HG03039 (cell line): ENCODE results near the gene CMC1.
"Not testable (repeated sequence)": the region's sequence is repeated elsewhere in the genome, so short reads cannot be mapped to it uniquely, and the experiment has no call there.

Experiments used
- ATAC-seq: cut with Tn5 transposase; IDR thresholded peaks from one replicate; pipeline ENCODE4 v1.9.1; 2021; ENCODE audit warnings: mild to moderate bottlenecking, moderate library complexity; ENCODE audit not compliant: unreplicated experiment

CMC1 gene, protein sequence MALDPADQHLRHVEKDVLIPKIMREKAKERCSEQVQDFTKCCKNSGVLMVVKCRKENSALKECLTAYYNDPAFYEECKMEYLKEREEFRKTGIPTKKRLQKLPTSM

DNA sequence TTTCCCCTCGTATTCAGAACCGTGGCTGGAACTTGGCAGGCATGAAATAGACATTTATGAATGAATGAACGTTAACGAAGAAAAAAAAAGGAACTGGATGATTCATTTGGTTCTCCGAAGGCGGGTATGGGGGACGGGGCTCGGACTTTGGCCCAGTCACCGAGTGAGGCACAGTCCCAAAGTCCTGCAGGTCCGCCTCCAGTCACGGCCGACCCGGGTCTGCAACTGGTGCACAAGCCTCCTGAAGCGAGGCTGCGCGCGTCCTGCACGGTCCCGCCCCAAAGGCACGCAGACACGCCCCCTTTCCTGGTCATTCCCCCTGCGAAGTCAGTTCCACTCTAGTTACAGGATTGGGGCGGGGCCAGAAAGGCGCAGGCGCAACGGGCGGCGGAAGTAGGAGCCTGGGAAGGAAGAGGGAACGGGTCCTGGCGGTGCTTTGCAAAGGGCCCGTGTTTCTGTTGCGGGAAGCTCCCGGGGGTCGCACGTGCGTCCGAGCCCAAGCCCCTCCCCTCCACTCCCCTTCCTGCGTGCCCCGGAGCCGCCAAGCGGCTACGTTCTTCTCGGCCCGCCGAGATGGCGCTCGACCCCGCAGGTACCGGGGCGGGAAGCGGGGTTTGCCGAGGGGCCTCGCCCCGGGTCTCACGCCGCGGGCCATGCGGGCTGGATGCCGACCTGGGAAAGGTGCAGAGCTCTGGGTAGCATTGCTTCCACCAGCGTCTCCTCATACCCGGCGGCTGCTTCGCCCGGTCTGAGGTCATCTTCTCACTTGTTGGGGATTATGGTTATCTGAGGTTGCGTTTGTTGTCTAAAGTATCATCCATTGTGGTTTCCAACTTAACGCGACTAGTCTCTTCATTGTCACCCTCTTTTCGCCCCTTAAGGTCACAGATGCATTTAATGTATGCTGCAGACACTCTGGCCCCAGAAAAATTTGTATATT lies at the start of gene CMC1:
Gene CMC1, plus strand, starts transcription at position 399 of the 940 bp plus-strand sequence. Its CDS starts 175 bp downstream, at position 574.
- peak; percentile 98 for ATAC-seq

DNA sequence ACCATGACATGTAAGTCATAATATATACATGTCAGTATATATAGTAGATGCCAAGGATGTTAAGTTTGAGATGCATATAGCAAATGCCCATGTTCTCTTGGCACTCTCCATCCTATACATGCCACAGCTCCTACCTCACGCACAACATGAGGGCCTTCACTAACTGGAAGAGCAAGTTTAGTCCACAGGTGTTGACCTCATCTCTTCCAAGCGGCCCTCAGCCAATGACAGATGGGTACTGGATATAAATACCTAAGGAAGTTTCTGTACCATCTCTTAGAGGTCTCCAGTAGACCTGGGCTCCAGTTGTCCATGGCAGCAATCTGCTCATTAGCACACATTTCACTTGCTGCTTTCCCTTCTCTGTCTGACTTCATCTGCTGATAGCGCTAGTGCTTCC lies 43.3 kb upstream of the CMC1 start:
- no peak for ATAC-seq

DNA sequence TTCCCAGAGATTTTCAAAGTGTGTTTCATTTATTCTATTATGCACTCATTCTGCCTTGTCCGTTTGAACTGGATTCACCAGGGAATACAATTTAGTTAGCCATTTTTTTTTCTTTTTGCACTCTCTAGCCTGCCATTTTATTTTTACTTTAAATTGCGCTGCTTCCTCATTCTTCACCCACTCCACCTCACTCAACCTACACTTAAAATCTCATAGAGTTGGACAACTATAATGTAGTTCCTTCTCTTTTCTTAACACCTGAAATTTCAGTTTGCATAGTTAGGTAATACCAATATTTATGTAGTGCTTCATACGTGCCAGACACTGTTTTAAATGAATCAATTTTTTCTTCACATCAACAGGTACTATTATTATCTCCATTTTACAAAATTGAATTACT lies 42.4 kb upstream of the CMC1 start:
- ATAC-seq = no peak

DNA sequence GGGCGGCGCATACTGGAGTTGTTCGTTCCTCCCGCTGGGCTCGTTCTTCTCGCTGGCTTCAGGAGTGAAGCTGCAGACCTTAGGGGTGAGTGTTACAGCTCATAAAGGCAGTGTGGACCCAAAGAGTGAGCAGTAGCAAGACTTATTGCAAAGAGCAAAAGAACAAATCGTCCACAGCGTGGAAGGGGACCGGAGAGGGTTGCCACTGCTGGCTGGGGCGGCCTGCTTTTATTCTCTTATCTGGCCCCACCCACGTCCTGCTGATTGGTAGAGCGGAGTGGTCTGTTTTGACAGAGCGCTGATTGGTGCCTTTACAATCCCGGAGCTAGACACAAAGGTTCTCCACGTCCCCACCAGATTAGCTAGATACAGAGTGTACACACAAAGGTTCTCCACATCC lies 41.8 kb upstream of the CMC1 start:
- ATAC-seq = not testable (repeated sequence)

DNA sequence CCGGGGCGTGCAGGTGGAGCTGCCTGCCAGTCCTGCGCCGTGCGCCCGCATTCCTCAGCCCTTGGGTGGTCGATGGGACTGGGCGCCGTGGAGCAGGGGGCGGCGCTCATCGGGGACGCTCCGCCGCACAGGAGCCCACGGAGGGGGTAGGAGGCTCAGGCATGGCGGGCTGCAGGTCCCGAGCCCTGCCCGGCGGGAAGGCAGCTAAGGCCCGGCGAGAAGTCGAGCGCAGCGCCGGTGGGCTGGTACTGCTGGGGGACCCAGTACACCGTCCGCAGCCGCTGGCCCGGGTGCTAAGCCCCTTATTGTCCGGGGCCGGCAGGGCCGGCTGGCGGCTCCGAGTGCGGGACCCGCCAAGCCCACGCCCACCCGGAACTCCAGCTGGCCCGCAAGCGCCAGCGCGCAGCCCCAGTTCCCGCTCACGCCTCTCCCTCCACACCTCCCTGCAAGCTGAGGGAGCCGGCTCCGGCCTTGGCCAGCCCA lies 41.0 kb upstream of the CMC1 start:
- not testable (repeated sequence) for ATAC-seq

DNA sequence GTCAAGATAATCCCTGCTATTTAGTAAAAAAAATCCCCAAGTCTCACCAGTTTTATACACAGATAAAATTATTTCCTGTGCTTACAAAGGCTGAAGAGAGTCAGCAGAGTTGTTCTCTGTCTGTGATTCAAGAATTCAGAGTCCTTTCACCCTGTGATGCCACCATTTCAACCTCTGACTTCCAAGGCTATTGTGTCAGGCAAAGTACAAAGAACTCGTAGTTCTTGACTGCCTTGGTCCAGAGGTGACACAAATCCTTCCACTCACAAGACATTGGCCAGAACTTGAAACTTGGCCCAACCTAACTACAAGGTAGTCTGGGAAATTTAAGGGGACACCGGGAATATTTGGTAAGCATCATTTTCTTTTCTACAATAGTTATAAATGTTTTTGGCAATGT lies 34.9 kb upstream of the CMC1 start:
- ATAC-seq = no peak

DNA sequence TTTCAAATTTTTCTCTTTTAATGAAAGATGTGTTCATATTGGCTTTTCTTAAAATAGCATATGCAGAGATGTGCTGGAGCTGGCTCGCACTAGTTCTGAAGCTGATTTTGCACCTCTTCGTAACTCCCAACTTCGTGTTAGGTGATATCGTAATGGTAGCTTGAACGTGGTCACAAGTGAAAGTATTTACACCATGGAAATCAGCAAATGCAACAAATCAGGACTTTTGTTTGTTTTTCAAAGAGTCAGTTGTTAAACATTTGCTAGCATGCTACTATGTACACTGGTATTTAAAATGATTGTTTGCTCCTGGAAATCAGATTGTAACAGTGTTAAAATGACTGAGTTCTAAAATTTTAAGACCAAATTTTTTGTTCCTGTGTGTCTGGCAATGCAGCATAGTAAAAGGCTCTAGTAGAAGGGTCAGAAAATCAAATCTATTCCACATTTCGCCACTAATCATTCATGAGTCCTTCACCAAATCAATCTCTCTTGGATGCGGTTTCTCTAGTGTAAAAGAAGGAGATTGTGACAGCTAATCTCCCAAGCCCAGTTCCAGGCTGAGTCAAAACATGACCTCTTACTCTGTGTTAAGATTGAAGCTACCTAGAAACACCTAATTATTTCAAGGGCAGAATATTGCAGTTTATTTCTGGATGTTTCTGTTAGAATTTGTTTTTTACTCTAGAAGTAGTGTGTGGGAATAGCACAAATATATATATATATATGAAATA lies 34.3 kb upstream of the CMC1 start:
- ATAC-seq = no peak

DNA sequence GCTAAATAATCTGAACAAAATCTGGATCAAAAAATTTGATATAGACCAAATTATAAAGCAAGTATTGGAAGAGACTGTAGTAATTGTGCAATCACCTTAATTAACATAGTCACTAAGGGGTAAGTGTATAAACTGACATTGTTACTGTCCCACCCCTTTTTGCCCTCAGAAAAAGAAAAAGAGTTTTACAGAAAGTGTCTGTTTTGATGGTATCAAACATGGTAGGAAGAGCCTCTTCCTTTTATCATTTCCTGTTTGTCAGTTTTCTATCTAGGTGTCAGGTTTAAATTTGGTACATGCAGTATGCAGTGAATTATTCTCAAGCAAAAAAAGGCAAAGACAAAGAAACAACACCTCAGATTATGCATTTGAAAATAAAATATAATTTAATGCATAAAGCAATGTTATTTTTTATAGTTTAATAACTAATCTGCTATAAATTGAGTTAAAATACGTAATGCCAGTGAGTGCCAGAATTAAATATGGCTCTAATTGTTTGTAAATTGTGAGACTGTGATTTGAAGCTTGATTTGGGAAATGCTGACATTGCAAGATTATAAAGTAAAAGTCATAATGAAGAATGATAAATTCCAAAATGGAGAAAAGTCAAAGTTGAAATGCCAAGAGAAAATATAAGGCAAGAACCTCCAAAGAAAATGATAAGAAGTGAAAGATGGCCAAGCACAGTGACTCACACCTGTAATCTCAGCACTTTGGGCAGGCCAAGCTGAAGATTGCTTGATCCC lies 30.3 kb upstream of the CMC1 start:
- ATAC-seq = no peak

DNA sequence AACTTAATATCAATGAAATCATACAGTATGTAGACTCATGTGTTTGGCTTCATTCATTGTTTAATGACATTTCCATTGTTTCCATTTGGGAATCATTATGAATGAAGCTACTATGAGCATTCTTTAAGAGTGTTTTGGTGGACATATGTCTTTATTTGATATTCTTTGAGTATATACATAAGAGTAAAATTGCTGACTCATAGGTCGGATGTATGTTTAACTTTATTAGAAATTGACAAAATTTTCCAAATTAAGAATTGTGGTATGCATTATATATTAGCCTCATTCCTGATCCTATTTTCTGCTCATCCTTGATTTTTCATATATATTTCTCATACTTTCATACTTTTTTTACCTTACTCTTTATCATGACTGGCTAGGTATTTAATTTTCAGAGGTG lies 28.7 kb upstream of the CMC1 start:
- ATAC-seq = no peak

DNA sequence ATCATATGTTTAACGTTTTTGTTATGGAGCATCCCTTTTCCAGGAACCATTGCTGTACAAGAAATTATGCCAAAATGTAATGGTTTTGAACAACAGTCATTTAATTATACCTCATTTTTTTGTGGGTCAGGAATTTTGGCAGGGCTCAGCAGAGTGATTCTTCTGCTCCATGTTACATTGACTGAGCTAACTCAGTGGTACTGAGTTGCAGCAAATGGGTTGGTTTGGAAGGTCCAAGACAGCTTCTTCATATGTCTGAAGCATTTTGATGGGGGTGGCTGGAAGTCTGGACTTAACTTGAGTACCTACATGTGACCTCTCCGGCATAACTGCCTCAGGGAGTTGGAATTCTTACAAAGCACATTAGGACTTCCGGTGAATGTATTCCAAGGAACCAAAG lies 26.0 kb upstream of the CMC1 start:
- ATAC-seq = no peak

DNA sequence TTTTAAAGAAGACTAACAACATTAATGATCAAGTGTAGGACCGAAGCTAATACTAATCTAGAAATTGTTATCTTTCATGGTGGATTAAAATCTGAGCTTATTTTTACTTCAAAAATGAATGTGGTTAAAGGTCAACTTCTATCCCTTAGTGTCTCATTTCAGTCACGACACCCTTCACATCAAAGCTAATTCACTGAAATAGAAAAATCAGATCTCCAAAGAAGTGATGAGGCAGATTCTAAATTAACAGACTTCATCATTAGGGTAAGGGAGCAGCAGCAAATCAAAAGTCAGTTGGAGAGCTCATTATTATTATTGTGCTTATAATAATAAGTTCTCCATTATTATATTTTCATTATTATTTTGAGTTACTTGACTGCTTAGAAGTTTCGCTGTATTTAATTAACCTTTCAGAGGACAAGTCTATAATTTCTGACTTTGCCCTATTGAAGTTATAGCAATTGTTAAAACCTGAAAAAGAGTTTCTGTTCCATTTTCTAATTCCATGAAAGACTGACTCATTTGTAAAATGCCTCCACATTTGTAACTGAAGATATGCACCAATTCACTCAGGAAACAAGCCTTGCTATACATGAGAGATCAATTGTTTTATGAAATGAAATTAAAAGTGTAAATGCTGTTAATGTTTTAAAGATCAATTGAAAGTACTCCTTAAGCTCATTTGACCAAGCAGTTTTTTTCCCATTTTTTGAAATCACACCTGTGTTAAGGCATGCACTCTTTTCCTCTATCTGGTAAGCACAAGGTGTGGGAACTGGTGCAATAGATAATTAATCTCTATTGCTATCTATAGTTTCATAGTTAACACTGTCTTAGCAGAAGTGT lies 23.1 kb upstream of the CMC1 start:
- no peak for ATAC-seq

DNA sequence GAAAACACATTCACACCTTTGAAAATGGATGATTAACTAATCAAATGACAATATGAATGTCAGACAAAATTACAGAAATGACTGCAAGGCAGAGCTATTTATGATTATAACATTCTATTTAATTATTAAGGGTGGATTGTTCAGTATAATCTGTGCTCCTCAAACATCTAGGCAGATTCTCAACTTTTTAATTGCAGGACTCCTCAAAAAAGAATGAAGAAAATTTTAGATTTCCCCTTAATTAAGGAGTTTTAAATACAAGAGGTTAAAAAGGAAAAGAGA lies 22.6 kb upstream of the CMC1 start:
- ATAC-seq = no peak

DNA sequence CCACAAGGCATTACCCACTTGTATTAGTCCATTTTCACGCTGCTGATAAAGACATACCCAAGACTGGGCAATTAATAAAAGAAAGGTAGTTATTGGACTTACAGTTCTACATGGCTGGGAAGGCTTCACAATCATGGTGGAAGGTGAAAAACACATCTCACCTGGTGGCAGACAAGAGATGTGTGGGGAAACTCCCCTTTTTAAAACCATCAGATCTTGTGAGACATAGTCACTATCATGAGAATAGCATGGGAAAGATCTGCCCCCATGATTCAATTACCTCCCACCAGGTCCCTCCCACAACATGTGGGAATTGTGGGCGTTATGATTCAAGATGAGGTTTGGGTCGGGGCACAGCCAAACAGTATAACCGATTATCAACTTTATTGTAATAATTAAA lies 17.0 kb upstream of the CMC1 start:
- no peak for ATAC-seq

DNA sequence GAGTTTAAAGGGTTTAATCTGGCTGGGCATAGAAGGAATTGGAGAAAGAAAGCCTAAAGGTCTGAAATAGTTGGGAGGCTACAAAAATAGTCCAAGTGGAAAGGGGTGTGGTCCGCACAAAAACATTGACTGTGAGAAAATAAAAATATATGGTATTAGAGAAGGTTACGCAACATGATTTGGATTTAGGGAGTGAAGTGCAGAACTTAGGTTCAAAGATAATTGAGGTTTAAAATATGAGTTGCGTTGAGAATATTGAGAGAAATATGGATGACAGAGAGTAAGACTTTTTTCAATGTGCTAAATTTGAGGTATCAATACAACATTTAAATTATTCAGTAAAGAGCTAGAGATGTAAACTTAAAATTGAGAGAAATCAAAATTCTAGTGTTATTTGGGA lies 15.4 kb upstream of the CMC1 start:
- no peak for ATAC-seq

DNA sequence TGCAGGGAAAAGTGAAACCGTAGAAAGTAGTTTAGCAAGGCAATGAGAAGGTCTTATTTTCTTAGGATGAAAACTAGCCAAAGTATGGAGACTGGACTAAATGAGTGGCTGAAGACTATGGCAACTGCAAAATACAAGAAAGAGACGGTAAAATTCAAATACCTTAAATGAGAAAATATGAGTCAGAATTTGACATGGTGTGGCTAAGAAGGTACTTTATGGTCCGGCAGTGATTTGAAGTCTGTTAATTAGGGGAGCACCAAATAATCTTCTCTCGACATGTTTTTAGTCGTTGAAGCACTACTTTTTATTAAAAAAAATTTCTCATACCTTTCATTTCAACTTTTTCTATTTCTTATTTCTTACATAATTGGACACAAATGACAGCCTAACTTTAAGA lies 12.8 kb upstream of the CMC1 start:
- ATAC-seq = no peak

DNA sequence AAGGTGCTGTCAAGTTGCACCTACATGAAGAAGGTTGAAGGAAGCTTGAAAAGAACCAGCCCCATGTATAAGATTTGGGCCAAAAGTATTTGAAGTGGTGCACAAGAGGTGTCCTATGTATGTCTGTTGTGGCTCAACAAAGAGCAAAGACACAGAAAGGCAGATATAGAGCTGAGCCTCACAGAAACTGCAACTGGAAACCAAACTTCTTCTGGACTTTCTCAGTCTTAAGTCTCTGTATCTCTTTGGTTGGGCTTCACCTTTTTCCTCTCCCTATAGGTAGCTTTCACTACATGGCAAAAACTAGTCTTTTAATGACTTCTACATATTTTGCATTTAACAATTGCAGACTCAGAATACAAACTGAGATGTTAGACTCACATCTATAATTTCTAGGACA lies 8.8 kb upstream of the CMC1 start:
- no peak for ATAC-seq

DNA sequence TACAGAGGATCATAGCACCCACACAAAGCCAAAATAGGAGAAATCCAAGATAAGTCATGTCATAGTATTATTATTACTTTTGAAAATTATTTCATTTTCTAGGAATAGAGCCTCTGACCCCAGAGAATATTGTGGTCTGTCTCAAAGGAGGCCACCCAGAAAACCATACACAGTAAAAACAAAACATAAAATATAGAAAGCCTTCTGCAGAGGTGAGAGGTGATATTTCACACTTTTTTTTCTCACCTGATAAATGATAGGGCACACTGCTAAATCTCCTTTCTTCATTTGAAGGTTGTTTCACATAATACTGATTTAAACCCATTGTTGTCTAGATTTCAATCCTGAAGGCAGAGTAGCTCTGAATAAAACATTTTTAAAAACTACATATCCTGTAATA lies 7.0 kb upstream of the CMC1 start:
- no peak for ATAC-seq

DNA sequence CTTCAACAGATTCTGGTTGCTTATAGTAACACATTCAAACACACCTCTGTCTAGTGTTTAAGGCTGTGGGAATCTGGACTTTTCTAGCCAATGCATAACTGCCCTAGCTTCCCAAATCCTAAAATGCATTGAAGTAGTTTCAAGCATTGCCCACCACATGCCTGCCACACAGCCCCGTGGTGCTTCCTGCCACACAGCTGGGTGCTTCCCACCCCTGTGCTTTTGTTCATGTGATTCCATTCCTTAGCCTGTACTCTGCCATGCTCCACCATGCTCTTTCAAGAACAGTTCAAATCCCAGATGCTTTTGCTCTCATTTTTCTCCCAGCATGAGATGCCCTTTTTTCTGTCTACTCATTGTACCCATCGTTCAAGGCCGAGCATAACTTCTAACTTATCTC lies 2.3 kb upstream of the CMC1 start:
- ATAC-seq = no peak

DNA sequence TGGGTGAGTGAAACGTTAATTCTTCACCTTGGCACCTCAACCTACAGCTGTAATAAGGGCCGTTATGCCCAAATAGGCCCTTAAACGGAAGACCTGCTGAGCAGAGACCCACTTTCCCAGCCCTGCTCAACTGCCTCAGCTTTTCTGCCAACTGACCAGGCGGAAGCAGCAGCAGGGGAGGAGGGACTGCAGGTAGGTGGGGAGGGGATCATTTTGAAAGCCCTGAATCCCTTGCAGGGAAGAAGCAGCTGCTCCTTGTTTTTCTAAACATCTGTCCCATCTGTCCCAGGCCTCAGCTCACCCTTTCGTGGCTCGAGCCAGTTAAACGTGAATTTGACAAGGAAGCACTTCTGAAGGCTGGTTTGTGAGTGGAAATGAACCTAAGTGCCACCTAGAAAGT lies 978 bp upstream of the CMC1 start:
- no peak for ATAC-seq

DNA sequence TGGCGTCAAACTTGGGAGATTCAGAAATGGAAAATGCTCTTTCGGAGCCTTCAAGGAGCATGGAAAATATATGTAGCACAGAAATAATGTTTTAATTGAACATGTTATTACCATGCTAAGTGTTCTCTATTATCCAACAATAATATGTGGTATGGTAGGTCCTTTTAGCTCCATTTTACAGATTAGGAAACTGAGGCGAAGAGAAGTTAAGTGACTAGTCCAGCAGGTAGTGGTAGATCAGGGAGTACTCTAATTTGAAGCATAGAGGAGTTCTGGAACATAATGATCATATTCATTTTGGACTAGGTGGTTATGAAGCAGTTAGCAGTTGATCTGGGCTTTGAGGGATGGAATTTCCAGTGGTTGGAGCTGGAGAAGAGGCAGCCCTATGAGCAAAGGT lies 1.1 kb downstream of the CMC1 start:
- no peak for ATAC-seq
